NB4 (cell line): ENCODE measurements around the gene DUSP7.

ENCODE experiments used
- TF ChIP-seq, protein P1 (sequence below): IDR thresholded peaks from one replicate; pipeline ENCODE4 v1.5.1; 2012; ENCODE audit warnings: low read depth, low read length
- TF ChIP-seq, protein P2 (sequence below): IDR thresholded peaks from 2 replicates; pipeline ENCODE4 v1.6.1; 2011; ENCODE audit warnings: low read depth, low read length

DNA sequence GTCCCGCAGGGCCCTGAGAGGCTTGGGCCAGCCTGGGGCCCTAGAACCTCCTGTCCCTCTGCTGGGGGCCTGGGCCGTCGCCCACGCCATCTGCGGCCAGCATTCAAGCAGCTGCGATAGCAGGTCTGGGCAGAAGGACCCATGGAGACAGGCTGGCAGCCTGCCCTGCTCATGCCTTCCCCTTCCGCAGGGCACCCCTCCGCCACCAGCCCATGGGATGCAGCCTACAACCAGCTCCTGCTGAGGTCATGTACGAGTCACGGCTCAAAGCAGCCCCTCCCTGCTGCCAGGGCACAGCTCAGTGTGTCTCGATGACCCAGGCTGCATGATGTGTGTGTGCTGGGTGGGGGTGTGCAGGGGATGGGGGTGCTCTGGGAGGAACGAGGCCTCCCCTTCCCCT is 27.8 kb downstream of the DUSP7 start:
- TF ChIP-seq, protein P1, sequence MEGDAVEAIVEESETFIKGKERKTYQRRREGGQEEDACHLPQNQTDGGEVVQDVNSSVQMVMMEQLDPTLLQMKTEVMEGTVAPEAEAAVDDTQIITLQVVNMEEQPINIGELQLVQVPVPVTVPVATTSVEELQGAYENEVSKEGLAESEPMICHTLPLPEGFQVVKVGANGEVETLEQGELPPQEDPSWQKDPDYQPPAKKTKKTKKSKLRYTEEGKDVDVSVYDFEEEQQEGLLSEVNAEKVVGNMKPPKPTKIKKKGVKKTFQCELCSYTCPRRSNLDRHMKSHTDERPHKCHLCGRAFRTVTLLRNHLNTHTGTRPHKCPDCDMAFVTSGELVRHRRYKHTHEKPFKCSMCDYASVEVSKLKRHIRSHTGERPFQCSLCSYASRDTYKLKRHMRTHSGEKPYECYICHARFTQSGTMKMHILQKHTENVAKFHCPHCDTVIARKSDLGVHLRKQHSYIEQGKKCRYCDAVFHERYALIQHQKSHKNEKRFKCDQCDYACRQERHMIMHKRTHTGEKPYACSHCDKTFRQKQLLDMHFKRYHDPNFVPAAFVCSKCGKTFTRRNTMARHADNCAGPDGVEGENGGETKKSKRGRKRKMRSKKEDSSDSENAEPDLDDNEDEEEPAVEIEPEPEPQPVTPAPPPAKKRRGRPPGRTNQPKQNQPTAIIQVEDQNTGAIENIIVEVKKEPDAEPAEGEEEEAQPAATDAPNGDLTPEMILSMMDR, result no peak
- TF ChIP-seq, protein P2, sequence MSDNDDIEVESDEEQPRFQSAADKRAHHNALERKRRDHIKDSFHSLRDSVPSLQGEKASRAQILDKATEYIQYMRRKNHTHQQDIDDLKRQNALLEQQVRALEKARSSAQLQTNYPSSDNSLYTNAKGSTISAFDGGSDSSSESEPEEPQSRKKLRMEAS, result no peak
